Muscle of leg (tissue), 11 donors: ENCODE results near the gene FAM110D. TPM values are rescaled to one million over a fixed set of nuclear protein-coding genes. Genes with fewer than 3 reads are reported as not detected.

Source experiments
- DNase-seq: peaks from one replicate; pipeline ENCODE4 v3.0.0; 2013
- H3K27ac ChIP-seq: one replicate; pipeline ENCODE4 v1.5.1; 2013; ENCODE audit warnings: mild to moderate bottlenecking, low read length, control low read depth
- H3K27me3 ChIP-seq: one replicate; pipeline ENCODE4 v1.6.1; 2013; ENCODE audit warnings: low read length; ENCODE audit not compliant: control insufficient read depth, insufficient read depth
- H3K36me3 ChIP-seq: one replicate; pipeline ENCODE4 v1.6.1; 2013; ENCODE audit warnings: low read length; ENCODE audit not compliant: control insufficient read depth, insufficient read depth
- H3K4me1 ChIP-seq: one replicate; pipeline ENCODE4 v1.6.1; 2013; ENCODE audit warnings: low read length; ENCODE audit not compliant: control insufficient read depth, insufficient read depth
- H3K4me3 ChIP-seq: one replicate; pipeline ENCODE4 v1.5.1; 2013; ENCODE audit warnings: low read length, control low read depth
- H3K9me3 ChIP-seq: replicated peaks from 2 replicates; pipeline ENCODE4 v1.6.1; 2013; ENCODE audit warnings: low read depth, low read length; ENCODE audit not compliant: control insufficient read depth
- WGBS: methylation state at CpG from one replicate; pipeline ENCODE4 v1.1.5; 2013; ENCODE audit warnings: missing lambda C conversion rate; ENCODE audit not compliant: insufficient coverage; 5-methylcytosine and 5-hydroxymethylcytosine counted together
- polyA plus RNA-seq, 8 donors: library from polyadenylated mRNA; unstranded; fragments of 120-200 nt; gene quantifications; one replicate each; pipeline versions ENCODE4 v1.2.1 to v1.2.3, GENCODE V29; 2013; ENCODE audit warnings: inconsistent platforms in 1 of 8, low replicate concordance in 1 of 8; ENCODE audit not compliant: insufficient read length in 8 of 8, insufficient read depth in 1 of 8
- total RNA-seq: library from RNA; stranded (reverse); fragments of 120-200 nt; gene quantifications from one replicate; pipeline ENCODE4 v1.2.4, GENCODE V29; 2013

The FAM110D gene
- total and polyA plus RNA-seq, 9 donors = 0.71 to 1.0 (median 0.91) TPM

GRCh38 chr1:26175346-26175745, 16.5 kb downstream of the FAM110D start:
- WGBS = 88% methylated on average over 3 of the region's 8 CpGs
- H3K27ac ChIP-seq = no peak overlapping the region
- H3K4me1 ChIP-seq = peaks cover 14% of the 10 kb centered on the region
- no peak for DNase-seq
- H3K4me3 ChIP-seq = no peak overlapping the region
- H3K36me3 ChIP-seq = peaks cover 11% of the 10 kb centered on the region
- H3K9me3 ChIP-seq = no peaks in the 10 kb centered on the region
- no peaks in the 10 kb centered on the region for H3K27me3 ChIP-seq

GRCh38 chr1:26177182-26177684, 18.4 kb downstream of the FAM110D start, which contains the start of gene CNKSR1:
CNKSR1 (plus strand) TSS chr1:26177491; CDS start chr1:26177548, 57 bp downstream.
- no peaks in the 10 kb centered on the region for H3K27me3 ChIP-seq
- no peak for DNase-seq
- H3K9me3 ChIP-seq = no peaks in the 10 kb centered on the region
- no peak within 1 kb of the TSS for H3K27ac ChIP-seq
- H3K4me3 ChIP-seq = no peak within 1 kb of the TSS
- 43% methylated on average over 21 of the region's 21 CpGs for WGBS
- peaks cover 5% of the 10 kb centered on the region for H3K4me1 ChIP-seq
- H3K36me3 ChIP-seq = no peaks in the 10 kb centered on the region

GRCh38 chr1:26180010-26180506, 21.2 kb downstream of the FAM110D start:
- 83% methylated on average over 3 of the region's 4 CpGs for WGBS
- no peak overlapping the region for H3K4me3 ChIP-seq
- DNase-seq = no peak
- no peak overlapping the region for H3K27ac ChIP-seq
- H3K4me1 ChIP-seq = peaks cover 5% of the 10 kb centered on the region
- H3K9me3 ChIP-seq = no peaks in the 10 kb centered on the region
- no peaks in the 10 kb centered on the region for H3K27me3 ChIP-seq
- H3K36me3 ChIP-seq = no peaks in the 10 kb centered on the region

GRCh38 chr1:26181586-26182382, 22.9 kb downstream of the FAM110D start:
- Histone ChIP-seq H3K4me1 (peaks cover 5% of the 10 kb centered on the region), H3K27ac (no peak overlapping the region), H3K4me3 (no peak overlapping the region), H3K27me3 (no peaks in the 10 kb centered on the region), H3K9me3 (no peaks in the 10 kb centered on the region), H3K36me3 (no peaks in the 10 kb centered on the region)
- 45% methylated on average over 6 of the region's 9 CpGs for WGBS
- no peak for DNase-seq

GRCh38 chr1:26182383-26182696, 23.5 kb downstream of the FAM110D start:
- WGBS = 66% methylated on average over 7 of the region's 7 CpGs
- Histone ChIP-seq H3K27me3 (no peaks in the 10 kb centered on the region), H3K9me3 (no peaks in the 10 kb centered on the region), H3K4me3 (no peak overlapping the region), H3K4me1 (peaks cover 5% of the 10 kb centered on the region), H3K27ac (no peak overlapping the region), H3K36me3 (no peaks in the 10 kb centered on the region)
- DNase-seq = no peak

- no peaks in the 10 kb centered on the region for H3K27me3 ChIP-seq
- peaks cover 5% of the 10 kb centered on the region for H3K4me1 ChIP-seq
- no peak for DNase-seq
- WGBS = 88% methylated on average over 4 of the region's 7 CpGs
- H3K4me3 ChIP-seq = no peak overlapping the region
- H3K27ac ChIP-seq = no peak overlapping the region
- H3K36me3 ChIP-seq = no peaks in the 10 kb centered on the region
- no peaks in the 10 kb centered on the region for H3K9me3 ChIP-seq
Observed at GRCh38 chr1:26184086-26184485, 25.2 kb downstream of the FAM110D start.

- no peaks in the 10 kb centered on the region for H3K36me3 ChIP-seq
- peaks cover 5% of the 10 kb centered on the region for H3K4me1 ChIP-seq
- 89% methylated on average over 19 of the region's 21 CpGs for WGBS
- H3K27me3 ChIP-seq = no peaks in the 10 kb centered on the region
- DNase-seq = no peak
- H3K27ac ChIP-seq = no peak overlapping the region
- H3K9me3 ChIP-seq = no peaks in the 10 kb centered on the region
- H3K4me3 ChIP-seq = no peak overlapping the region
Observed at GRCh38 chr1:26184883-26185282, 26.0 kb downstream of the FAM110D start.

GRCh38 chr1:26187882-26188281, 29.0 kb downstream of the FAM110D start:
- no peaks in the 10 kb centered on the region for H3K9me3 ChIP-seq
- H3K4me1 ChIP-seq = no peaks in the 10 kb centered on the region
- H3K4me3 ChIP-seq = no peak overlapping the region
- H3K27me3 ChIP-seq = no peaks in the 10 kb centered on the region
- H3K36me3 ChIP-seq = no peaks in the 10 kb centered on the region
- no peak overlapping the region for H3K27ac ChIP-seq
- DNase-seq = no peak
- WGBS = no CpG with 5 or more reads among the region's 6 CpGs

- Histone ChIP-seq H3K36me3 (no peaks in the 10 kb centered on the region), H3K9me3 (no peaks in the 10 kb centered on the region), H3K27ac (no peak overlapping the region), H3K4me3 (no peak overlapping the region), H3K4me1 (no peaks in the 10 kb centered on the region), H3K27me3 (no peaks in the 10 kb centered on the region)
- WGBS = 83% methylated on average over 3 of the region's 8 CpGs
- DNase-seq = no peak
Observed at GRCh38 chr1:26188477-26188876, 29.6 kb downstream of the FAM110D start.

- H3K4me3 ChIP-seq = no peak overlapping the region
- no peaks in the 10 kb centered on the region for H3K36me3 ChIP-seq
- no peaks in the 10 kb centered on the region for H3K27me3 ChIP-seq
- H3K9me3 ChIP-seq = no peaks in the 10 kb centered on the region
- H3K27ac ChIP-seq = no peak overlapping the region
- WGBS = 57% methylated on average over 2 of the region's 6 CpGs
- no peak for DNase-seq
- H3K4me1 ChIP-seq = no peaks in the 10 kb centered on the region
Observed at GRCh38 chr1:26189331-26189730, 30.5 kb downstream of the FAM110D start.
